ENCODE measurements around the gene RAPGEF5.

- TF ChIP-seq CTCF (conservative IDR thresholded peaks at IDR 0.05) (no peak), EZH2 (IDR thresholded peaks at IDR 0.05; ENCODE audit: low read depth) (no peak)
Measured at GRCh38 chr7:22400150-22400814, 43.3 kb upstream of the RAPGEF5 start.
